Measurements from ENCODE around the gene DTNB.

DNA sequence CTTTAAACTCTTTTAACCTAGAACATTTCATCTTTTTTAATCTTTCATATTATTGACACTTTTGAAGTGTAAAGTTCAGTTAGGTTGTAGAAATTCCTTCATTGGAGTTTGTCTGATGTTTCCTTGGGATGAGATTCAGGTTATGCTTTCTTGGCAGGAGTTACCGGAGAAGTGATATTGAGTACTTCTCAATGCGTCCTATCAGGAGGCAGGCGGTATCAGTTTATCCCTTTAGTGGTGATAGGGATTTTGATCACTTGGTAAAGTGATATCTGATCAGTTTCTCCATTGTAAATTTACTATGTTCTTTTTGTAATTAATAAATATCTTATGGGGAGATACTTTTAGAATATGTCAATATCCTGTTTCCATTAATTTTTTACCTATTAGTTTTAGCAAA is 78.4 kb downstream of the DTNB start:
- TF ChIP-seq HDGF (IDR thresholded peaks at IDR 0.05) (no peak), CTCF (IDR thresholded peaks at IDR 0.05 in 2 of 3, conservative IDR thresholded peaks at IDR 0.05 in 1 of 3; ENCODE audit: control insufficient read depth in 2 of 3, extremely low read depth in 1 of 3, insufficient read depth in 1 of 3, low read depth in 3 of 3, low read length in 3 of 3) (no peak), NR2C2 (IDR thresholded peaks at IDR 0.05; ENCODE audit: borderline replicate concordance, control insufficient read depth, insufficient read length, low read depth) (no peak), NRF1 (conservative IDR thresholded peaks at IDR 0.05; ENCODE audit: low read depth, low read length) (no peak), EZH2 (IDR thresholded peaks at IDR 0.05; ENCODE audit: borderline replicate concordance, control insufficient read depth, low read depth, low read length) (no peak), BMI1 (IDR thresholded peaks at IDR 0.05; ENCODE audit: borderline replicate concordance) (no peak), TCF7 (IDR thresholded peaks at IDR 0.05; ENCODE audit: borderline replicate concordance) (no peak)

Measured in GM12878 (cell line).